Memory B cell (primary cell): ENCODE results near the gene GPN1.
A peak's percentile ranks its signal among the peaks of the same experiment; 100 is the strongest.
"Not testable (repeated sequence)": the region's sequence is repeated elsewhere in the genome, so short reads cannot be mapped to it uniquely, and the experiment has no call there.

ENCODE experiments used
- ATAC-seq: fragments of 150-1000 bp; cut with Tn5 transposase; 2 replicates; pipeline ENCODE4 v1.10.0; 2021; ENCODE audit warnings: low read depth, mild to moderate bottlenecking, moderate library complexity
- DNase-seq, 2 donors: peaks; one replicate each; pipeline ENCODE4 v3.0.0; 2022; ENCODE audit warnings: low spot score in 2 of 2
- H3K27ac Mint-ChIP-seq: one replicate; pipeline ENCODE4 v1.8.0; 2022; ENCODE audit warnings: mild to moderate bottlenecking, moderate library complexity, mixed read lengths
- H3K27me3 Mint-ChIP-seq: one replicate; pipeline ENCODE4 v1.8.0; 2022; ENCODE audit warnings: mixed read lengths
- H3K36me3 Mint-ChIP-seq: one replicate; pipeline ENCODE4 v1.8.0; 2022; ENCODE audit warnings: mild to moderate bottlenecking, mixed read lengths
- H3K4me1 Mint-ChIP-seq: one replicate; pipeline ENCODE4 v1.8.0; 2022; ENCODE audit warnings: mixed read lengths
- H3K4me3 Mint-ChIP-seq: one replicate; pipeline ENCODE4 v1.8.0; 2022; ENCODE audit warnings: mild to moderate bottlenecking, moderate library complexity, mixed read lengths
- H3K9me3 Mint-ChIP-seq: one replicate; pipeline ENCODE4 v1.8.0; 2022; ENCODE audit warnings: mixed read lengths

GPN1 gene

DNA sequence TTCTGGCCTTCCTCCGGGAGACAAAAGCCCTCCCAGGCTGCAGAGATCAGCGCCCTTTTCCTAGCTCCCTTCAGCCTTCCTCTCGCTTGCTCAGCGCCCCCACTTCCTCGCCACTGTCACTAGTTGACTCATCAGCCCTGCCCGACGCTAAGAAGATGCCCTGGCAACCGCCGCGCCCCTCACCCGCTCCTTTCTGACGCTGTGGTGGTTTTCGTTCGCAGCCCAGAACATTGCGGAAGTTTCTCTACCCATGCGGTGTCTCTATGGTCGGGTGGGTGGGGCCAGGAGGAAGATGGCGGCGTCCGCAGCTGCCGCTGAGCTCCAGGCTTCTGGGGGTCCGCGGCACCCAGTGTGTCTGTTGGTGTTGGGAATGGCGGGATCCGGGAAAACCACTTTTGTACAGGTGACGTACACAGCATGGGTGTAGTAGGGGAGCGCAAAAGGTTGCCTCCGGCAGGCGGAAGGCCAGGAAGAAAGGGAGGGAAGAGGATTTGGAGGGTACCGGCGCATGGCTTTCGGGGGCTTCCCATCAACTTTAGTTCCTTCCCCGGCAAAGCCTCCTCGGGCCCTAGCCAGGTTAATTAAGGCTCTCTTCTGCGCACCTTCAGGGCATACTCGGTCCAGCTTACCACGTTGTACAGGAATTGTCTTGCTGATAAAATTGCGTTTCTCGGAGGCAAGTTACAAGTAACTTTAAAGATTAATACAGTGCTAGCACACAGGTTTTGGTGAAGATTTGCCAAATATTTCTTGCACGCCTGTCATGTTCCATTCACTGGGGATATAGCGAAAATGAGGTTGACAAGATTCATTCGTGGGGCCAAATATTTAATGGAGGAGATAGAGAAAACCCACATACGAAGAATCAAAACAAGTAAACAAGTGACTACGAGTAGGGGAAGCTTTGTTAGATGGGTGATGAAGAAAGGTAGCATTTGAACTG is at the start of gene GPN1, which contains the start of gene CCDC121:
GPN1 (plus strand) TSS at position 284 of the 943 bp plus-strand sequence; CDS start at position 293, 9 bp downstream.
CCDC121 (minus strand) TSS at position 246 of the 943 bp plus-strand sequence. CDS start 1,213 bp downstream, outside the sequence.
- Mint-ChIP-seq H3K27me3 (no peaks in the 10 kb centered on the region), H3K4me3 (peak within 1 kb of the TSS; percentile 33), H3K9me3 (no peaks in the 10 kb centered on the region), H3K27ac (peak within 1 kb of the TSS; percentile 64), H3K4me1 (peaks cover 7% of the 10 kb centered on the region), H3K36me3 (peaks cover 19% of the 10 kb centered on the region)
- ATAC-seq = peak; percentile 99
- peak; percentile 83 to 87 for DNase-seq

DNA sequence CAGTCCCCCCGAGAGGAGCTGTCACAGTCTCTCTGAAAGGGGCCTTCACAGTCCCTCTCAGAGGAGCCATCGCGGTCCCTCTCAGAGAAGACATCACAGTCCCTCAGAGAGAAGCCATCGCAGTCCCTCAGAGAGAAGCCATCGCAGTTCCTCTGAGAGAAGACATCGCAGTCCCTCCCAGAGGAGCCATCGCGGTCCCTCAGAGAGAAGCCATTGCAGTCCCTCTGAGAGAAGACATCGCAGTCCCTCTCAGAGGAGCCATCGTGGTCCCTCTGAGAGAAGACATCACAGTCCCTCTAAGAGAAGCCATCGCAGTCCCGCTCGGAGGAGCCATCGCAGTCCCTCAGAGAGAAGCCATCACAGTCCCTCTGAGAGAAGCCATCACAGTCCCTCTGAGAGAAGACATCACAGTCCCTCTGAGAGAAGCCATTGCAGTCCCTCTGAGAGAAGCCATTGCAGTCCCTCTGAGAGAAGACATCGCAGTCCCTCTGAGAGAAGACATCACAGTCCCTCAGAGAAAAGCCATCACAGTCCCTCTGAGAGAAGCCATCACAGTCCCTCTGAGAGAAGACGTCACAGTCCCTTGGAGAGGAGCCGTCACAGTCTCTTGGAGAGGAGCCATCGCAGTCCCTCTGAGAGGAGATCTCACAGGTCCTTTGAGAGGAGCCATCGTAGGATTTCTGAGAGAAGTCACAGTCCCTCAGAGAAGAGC is 47.3 kb upstream of the GPN1 start:
- H3K27me3 Mint-ChIP-seq = no peaks in the 10 kb centered on the region
- H3K27ac Mint-ChIP-seq = peak overlapping the region; percentile 67
- H3K36me3 Mint-ChIP-seq = peaks cover 11% of the 10 kb centered on the region
- peaks cover 4% of the 10 kb centered on the region for H3K9me3 Mint-ChIP-seq
- H3K4me3 Mint-ChIP-seq = peak overlapping the region; percentile 96
- no peak for DNase-seq
- H3K4me1 Mint-ChIP-seq = peaks cover 23% of the 10 kb centered on the region
- ATAC-seq = no peak

DNA sequence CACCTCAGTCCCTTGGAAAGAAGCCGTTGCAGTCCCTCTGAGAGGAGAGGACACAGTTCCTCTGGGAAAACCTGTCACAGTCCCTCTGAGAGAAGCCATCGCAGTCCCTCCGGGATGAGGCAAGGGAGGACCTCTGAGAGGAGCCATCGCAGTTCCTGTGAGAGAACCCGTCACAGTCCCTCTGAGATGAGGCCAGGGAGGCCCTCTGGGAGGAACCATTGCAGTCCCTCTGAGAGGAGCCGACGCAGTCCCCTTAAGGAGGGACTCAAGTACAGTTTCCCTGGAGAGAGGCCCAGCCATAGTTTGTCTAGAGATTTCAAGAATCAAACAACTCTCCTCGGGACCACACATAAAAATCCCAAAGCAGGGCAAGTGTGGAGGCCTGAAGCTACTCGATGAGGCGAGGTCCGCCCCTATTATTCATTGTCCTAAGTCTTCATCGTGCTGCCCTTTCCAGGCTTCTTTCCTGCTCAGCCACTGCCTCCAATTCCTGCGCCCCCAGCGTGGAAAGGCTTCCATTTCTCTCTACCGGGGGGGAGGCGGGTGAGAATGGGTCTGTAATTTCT is 46.6 kb upstream of the GPN1 start:
- H3K27ac Mint-ChIP-seq = peak overlapping the region; percentile 94
- H3K9me3 Mint-ChIP-seq = peaks cover 4% of the 10 kb centered on the region
- no peaks in the 10 kb centered on the region for H3K27me3 Mint-ChIP-seq
- no peak for ATAC-seq
- peak overlapping the region; percentile 96 for H3K4me3 Mint-ChIP-seq
- peaks cover 27% of the 10 kb centered on the region for H3K4me1 Mint-ChIP-seq
- peak; percentile 0 to 23 for DNase-seq
- peaks cover 14% of the 10 kb centered on the region for H3K36me3 Mint-ChIP-seq

DNA sequence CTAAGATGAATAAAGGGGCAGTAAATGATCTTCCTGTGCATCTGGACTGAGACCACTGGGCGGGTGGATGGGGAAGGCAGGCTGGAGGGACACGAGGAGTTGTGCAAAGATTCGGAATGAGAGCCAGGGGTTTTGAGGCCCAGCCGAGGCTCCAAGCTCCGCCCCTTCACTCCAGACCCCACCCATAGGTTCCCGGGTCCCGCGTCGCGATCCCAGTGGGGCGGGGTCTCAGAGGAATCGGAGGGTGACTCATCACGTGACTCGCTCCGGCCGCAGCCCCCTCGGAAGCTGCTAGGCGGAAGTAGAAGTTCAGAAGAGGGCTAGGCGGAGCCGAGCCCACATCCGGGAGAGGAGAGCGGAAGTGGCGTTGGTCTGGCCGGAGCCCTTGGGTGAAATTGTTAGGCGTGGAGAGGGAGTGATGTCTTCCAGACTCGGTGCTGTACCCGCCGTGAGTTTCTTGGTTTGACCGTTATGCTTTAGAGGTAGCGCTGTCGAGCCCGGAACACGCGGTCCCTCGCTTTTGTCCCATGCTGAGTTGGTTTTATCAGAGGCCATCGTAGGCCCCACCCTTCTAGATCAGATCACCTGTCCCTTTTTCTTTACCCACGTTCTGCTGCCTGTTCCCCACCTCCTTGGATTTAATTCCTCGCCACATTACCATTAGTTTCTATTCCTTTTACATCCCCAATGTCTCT is 46.0 kb upstream of the GPN1 start, which contains the start of gene ZNF512:
ZNF512 (plus strand) TSS at position 348 of the 695 bp plus-strand sequence; CDS start at position 419, 71 bp downstream.
- H3K9me3 Mint-ChIP-seq = peaks cover 2% of the 10 kb centered on the region
- peaks cover 13% of the 10 kb centered on the region for H3K36me3 Mint-ChIP-seq
- H3K4me3 Mint-ChIP-seq = peak within 1 kb of the TSS; percentile 96
- DNase-seq (peak; percentile 68 to 71), ATAC-seq (peak; percentile 95)
- H3K27ac Mint-ChIP-seq = peak within 1 kb of the TSS; percentile 94
- no peaks in the 10 kb centered on the region for H3K27me3 Mint-ChIP-seq
- peaks cover 30% of the 10 kb centered on the region for H3K4me1 Mint-ChIP-seq

DNA sequence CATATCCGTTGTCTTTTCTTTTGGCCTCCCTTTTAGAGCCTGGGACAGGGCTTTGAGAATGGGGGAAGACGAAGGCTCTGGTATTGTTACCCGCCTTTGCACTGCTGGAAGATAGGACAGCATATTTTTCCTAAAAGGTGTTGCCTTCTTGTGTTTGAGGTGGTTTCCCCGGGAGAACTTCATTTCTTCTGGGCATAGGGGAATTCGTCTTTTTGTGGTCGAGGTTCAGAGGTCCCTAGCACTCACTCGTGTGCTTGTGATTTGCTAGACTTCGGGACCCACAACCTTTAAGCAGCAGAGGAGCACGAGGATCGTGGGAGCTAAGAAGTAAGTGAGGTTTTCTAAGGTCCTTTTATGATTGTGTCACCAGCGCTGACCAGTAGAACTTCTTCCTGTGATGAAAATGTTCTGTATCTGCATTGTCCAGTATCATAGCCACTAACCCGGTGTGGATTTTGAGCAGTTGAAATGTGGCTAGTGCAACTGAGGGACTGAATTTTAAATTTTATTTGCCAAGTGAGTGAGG is 45.4 kb upstream of the GPN1 start:
- Mint-ChIP-seq H3K36me3 (peaks cover 16% of the 10 kb centered on the region), H3K27ac (peak overlapping the region; percentile 94), H3K4me1 (peaks cover 30% of the 10 kb centered on the region), H3K9me3 (peaks cover 2% of the 10 kb centered on the region), H3K4me3 (peak overlapping the region; percentile 96), H3K27me3 (no peaks in the 10 kb centered on the region)
- no peak for DNase-seq
- peak; percentile 5 for ATAC-seq

DNA sequence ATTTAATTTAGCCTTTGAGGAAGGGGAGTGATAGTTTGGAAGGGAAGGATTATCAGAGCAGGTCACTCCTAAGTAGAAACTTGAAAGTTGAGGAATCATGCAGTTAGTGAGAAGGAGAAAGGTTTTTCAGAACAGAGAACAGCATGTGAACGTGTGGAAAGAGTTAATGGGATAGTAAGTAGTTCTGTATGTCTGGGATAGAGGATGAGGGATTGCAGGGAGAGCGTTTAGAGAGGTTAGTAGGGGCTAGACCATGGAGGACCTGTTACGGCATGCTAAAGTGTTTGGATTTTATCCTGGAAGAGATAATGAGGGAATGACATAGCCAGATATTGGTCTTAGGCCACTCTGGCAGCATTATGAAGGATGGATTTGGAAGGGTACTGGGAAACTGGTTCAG is 44.3 kb upstream of the GPN1 start:
- no peak for ATAC-seq
- Mint-ChIP-seq H3K36me3 (peaks cover 20% of the 10 kb centered on the region), H3K4me1 (peaks cover 30% of the 10 kb centered on the region), H3K27ac (no peak overlapping the region), H3K4me3 (peak overlapping the region; percentile 8), H3K27me3 (no peaks in the 10 kb centered on the region), H3K9me3 (no peaks in the 10 kb centered on the region)
- DNase-seq = no peak

DNA sequence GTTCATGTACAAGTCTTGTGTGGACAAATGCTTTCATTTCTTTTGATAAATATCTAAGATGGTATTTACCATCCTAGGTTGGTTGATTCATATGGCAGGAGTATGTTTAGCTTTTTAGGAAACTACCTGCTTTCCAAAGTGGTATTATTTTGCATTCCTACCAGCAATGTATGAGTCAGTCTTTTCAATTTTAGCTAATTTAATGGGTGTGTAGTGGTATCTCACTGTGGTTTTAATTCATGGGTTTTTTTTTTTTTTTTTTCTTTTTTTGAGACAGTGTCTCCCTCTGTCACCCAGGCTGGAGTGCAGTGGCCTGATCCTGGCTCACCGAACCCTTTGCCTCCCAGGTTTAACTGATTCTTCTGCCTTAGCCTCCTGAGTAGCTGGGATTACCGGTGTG is 41.8 kb upstream of the GPN1 start:
- Mint-ChIP-seq H3K36me3 (peaks cover 35% of the 10 kb centered on the region), H3K27me3 (no peaks in the 10 kb centered on the region), H3K4me3 (no peak overlapping the region), H3K4me1 (peaks cover 33% of the 10 kb centered on the region), H3K27ac (no peak overlapping the region), H3K9me3 (peaks cover 11% of the 10 kb centered on the region)
- ATAC-seq = no peak
- DNase-seq = no peak

DNA sequence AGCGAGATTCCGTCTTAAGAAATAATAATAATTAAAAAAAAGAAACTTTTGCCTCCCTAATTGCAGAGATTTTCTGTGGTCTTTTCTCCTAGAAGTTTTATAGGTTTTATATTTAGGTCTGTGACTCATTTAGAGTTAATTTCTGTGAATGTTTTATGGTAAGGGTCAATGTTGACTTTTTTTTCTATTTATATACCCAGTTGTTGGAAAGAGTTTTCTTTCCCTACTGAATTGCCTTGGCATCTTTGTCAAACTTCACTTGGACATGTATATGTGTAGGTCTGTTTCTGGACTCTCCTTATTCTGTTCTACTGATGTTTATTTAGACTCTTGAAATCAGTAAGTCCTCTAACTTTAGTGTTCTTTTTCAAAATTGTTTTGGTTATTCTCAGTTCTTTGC is 40.5 kb upstream of the GPN1 start:
- H3K4me1 Mint-ChIP-seq = peaks cover 30% of the 10 kb centered on the region

DNA sequence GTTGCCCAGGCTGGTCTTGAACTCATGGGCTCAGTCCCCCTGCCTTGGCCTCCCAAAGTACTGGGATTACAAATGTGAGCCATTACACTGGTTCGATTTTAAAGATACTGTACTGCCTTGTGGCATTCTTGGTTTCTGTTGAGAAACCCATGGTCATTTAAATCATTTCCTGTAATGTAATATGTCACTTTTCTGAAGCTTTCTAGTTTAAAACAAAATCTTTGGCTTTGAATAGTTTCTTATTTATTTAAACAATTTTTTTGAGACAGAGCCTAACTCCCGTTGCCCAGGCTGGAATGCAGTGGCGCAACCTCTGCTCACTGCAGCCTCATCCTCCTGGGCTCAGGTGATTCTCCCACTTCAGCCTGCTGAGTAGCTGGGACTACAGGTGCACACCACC is 37.1 kb upstream of the GPN1 start:
- DNase-seq (no peak), ATAC-seq (no peak)
- Mint-ChIP-seq H3K27ac (no peak overlapping the region), H3K27me3 (no peaks in the 10 kb centered on the region), H3K4me3 (no peak overlapping the region), H3K9me3 (peaks cover 14% of the 10 kb centered on the region), H3K4me1 (peaks cover 11% of the 10 kb centered on the region), H3K36me3 (peaks cover 53% of the 10 kb centered on the region)

More for the DNA sequence above, 40.5 kb upstream of the GPN1 start:
- peaks cover 12% of the 10 kb centered on the region for H3K9me3 Mint-ChIP-seq
- H3K27ac Mint-ChIP-seq = no peak overlapping the region
- no peak overlapping the region for H3K4me3 Mint-ChIP-seq
- no peak for DNase-seq
- no peaks in the 10 kb centered on the region for H3K27me3 Mint-ChIP-seq
- no peak for ATAC-seq
- peaks cover 38% of the 10 kb centered on the region for H3K36me3 Mint-ChIP-seq

DNA sequence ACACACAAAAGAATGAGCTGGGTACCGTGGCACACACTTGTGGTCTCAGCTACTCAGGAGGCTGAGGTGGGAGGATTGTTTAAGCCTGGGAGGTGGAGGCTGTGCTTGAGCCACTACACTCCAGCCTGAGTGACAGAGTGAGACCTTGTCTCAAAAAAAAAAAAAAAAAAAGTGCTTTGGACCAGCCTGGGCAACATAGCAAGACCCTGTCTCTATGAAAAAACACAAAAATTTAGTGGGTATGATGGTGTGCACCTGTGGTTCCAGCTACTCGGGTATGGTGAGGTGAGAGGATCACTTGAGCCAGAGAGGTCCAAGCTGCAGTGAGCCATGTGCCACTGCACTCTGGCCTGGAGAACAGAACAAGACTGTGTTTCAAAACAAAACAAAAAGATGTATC is 35.6 kb upstream of the GPN1 start:
- Mint-ChIP-seq H3K36me3 (peaks cover 52% of the 10 kb centered on the region), H3K27me3 (no peaks in the 10 kb centered on the region), H3K4me3 (no peak overlapping the region), H3K27ac (no peak overlapping the region), H3K4me1 (peaks cover 6% of the 10 kb centered on the region), H3K9me3 (peaks cover 14% of the 10 kb centered on the region)
- no peak for DNase-seq
- ATAC-seq = no peak

DNA sequence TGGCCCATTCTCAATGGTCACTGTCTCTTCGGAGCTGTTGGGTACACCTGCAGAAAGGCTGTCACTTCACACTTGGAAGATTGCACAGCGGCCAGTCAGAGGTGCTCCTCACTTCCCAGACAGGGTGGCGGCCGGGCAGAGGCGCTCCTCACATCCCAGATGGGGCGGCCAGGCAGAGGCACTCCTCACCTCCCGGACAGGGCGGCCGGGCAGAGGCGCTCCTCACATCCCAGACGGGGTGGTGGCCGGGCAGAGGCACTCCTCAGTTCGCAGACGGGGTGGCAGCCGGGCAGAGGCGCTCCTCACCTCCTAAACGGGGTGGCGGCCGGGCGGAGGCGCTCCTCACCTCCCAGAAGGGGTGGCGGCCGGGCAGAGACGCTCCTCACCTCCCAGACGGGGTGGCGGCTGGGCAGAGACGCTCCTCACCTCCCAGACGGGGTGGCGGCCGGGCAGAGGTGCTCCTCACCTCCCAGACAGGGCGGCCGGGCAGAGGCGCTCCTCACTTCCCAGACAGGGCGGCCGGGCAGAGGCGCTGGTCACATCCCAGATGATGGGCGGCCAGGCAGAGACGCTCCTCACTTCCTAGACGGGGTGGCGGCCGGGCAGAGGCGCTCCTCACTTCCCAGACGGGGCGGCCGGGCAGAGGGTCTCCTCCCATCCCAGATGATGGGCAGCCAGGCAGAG is 34.7 kb upstream of the GPN1 start:
- H3K27ac Mint-ChIP-seq = not testable (repeated sequence)
- peaks cover 53% of the 10 kb centered on the region for H3K36me3 Mint-ChIP-seq

DNA sequence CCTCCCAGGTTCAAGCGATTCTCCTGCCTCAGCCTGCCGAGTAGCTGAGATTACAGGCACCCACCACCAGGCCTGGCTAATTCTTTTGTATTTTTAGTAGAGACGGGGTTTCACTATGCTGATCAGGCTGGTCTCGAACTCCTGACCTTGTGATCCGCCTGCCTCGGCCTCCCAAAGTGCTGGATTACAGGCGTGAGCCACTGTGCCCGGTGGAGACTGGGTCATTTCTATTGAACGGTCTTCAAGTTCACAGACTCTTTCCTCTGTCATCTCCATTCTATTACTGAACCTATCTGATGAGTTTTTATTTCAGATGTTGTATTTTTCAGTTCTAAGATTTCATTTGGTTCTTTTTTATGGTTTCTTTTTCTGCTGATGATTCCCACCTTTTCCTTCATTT is 33.4 kb upstream of the GPN1 start:
- peaks cover 53% of the 10 kb centered on the region for H3K36me3 Mint-ChIP-seq
- not testable (repeated sequence) for H3K4me3 Mint-ChIP-seq

More for the DNA sequence above, 34.7 kb upstream of the GPN1 start:
- H3K4me3 Mint-ChIP-seq, DNase-seq, H3K4me1 Mint-ChIP-seq, H3K27me3 Mint-ChIP-seq, ATAC-seq: not testable (repeated sequence)
- peaks cover 14% of the 10 kb centered on the region for H3K9me3 Mint-ChIP-seq

DNA sequence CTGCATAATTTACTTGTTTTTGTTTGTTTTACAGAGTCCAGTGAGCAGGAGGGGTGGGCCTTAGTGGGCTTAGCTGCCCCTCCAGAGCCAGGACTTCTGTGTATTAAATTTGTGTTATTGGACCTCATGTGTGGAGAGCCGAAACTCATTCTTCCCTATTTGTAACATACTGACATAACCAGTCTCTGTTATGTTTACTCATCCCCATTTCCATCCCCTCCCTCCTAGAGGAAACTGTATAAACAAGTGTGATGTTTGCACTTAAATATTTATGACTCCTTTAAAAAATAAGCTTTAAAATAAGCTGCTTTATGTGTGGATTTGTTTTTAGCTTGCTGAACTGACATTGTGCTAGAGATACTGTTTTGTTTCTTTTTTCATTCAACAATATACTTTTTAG is 32.2 kb upstream of the GPN1 start:
- H3K27ac Mint-ChIP-seq = no peak overlapping the region
- ATAC-seq = no peak
- H3K9me3 Mint-ChIP-seq = peaks cover 3% of the 10 kb centered on the region
- H3K36me3 Mint-ChIP-seq = peaks cover 53% of the 10 kb centered on the region
- H3K4me1 Mint-ChIP-seq = peaks cover 4% of the 10 kb centered on the region
- H3K4me3 Mint-ChIP-seq = no peak overlapping the region
- no peaks in the 10 kb centered on the region for H3K27me3 Mint-ChIP-seq
- DNase-seq = no peak

More for the DNA sequence above, 33.4 kb upstream of the GPN1 start:
- not testable (repeated sequence) for H3K27ac Mint-ChIP-seq, H3K9me3 Mint-ChIP-seq, ATAC-seq, H3K4me1 Mint-ChIP-seq, H3K27me3 Mint-ChIP-seq, DNase-seq
